Amniotic stem cell (primary cell): Measurements from ENCODE around the gene PKD1.

Experiments used
- DNase-seq: peaks from one replicate; lab custom pipeline; 2025; lab: John Stamatoyannopoulos, UW

The PKD1 gene

DNA sequence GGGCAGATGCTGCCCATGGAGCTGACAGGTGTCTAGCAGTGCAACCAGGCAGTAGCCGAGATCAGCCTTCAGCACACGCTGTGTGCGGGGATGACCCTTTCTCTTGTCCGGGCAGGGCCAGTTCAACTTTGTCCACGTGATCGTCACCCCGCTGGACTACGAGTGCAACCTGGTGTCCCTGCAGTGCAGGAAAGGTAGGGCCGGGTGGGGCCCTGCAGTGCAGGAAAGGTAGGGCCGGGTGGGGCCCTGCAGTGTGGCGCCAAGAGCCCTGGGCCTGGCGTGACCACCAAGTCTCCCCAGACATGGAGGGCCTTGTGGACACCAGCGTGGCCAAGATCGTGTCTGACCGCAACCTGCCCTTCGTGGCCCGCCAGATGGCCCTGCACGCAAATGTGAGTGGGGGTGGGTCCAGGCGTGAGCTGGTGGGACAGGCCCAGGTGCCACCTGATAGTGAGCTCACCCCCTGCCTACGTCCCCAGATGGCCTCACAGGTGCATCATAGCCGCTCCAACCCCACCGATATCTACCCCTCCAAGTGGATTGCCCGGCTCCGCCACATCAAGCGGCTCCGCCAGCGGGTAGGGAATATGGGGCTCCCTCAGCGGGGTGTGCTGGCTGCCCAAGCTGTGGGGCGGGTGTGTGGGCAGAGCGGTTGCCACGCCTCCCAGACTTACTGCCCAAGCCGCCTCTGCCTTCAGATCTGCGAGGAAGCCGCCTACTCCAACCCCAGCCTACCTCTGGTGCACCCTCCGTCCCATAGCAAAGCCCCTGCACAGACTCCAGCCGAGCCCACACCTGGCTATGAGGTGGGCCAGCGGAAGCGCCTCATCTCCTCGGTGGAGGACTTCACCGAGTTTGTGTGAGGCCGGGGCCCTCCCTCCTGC is 47.7 kb downstream of the PKD1 start:
- DNase-seq: no peak

DNA sequence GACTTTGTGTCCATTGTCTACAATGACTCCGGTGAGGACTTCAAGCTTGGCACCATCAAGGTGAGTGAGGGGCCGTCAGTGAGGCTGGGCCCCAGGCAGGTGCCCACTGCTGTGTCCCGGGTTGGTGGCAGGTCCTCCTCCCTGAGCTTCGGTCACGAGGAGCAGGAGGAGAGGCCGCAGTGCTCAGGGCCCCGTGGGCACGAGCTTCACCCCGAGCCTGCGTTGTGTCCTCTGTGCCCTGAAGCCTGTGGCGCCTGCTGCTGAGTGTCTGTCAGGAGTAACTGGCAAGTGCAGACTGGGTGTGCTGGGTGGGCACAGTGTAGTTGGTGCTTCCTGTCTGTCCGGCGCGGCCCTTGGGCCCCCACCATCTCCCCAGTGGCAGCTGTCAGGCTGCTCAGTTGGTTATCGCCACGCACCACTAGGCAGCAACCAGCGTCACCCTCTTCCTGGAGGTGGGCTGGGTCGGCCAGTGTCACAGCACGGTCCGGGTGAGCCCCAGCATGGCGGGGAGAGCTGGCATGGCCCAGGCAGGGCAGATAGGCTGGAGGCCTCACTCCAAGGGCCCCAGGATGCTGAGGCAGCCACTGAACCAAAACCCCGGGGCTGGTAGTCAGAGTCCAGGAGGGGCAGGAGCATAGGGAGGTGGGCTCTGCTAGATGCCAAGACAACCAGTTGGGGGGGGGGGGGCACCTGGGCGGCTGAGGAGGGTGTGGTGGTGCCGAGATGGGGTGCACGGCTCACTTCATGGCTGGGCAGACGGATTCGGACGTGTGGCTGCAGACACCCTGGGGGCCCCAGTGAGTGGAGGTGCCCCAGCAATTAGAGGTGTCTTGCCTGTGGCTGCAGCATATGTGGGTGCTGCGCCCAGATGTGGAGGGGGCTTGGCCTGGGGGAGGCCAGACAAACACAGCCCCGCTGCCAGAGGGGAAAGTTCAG is 48.6 kb downstream of the PKD1 start:
- DNase-seq: no peak

DNA sequence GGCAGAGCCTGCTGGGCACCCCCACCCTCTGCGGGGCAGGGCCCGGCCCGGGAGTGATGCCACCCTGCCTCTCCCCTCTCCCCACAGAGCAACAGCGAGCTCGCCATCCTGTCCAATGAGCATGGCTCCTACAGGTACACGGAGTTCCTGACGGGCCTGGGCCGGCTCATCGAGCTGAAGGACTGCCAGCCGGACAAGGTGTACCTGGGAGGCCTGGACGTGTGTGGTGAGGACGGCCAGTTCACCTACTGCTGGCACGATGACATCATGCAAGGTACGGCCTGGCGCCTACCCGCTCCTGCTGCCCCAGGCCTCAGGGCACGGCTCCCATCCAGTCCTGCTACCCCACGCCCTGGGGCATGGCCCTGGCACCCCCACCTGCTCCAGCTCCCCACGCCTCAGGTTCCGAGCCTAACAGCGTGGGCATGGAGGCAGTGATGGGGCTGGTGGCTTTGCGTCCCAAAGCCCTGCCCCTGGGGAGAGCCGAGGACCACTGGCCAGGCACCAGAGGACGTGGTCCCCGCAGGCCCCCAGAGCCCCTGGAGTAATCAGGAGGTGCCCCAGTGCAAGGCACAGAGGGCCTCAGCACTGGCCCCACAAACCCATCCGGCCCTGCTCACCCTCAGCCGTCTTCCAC is 49.5 kb downstream of the PKD1 start:
- no peak for DNase-seq

GRCh38 chr16:2085669-2086068 is 50.0 kb downstream of the PKD1 start:
- no peak for DNase-seq

GRCh38 chr16:2084895-2085625 is 50.6 kb downstream of the PKD1 start:
- no peak for DNase-seq

GRCh38 chr16:2083876-2084780 is 51.6 kb downstream of the PKD1 start:
- DNase-seq: no peak

DNA sequence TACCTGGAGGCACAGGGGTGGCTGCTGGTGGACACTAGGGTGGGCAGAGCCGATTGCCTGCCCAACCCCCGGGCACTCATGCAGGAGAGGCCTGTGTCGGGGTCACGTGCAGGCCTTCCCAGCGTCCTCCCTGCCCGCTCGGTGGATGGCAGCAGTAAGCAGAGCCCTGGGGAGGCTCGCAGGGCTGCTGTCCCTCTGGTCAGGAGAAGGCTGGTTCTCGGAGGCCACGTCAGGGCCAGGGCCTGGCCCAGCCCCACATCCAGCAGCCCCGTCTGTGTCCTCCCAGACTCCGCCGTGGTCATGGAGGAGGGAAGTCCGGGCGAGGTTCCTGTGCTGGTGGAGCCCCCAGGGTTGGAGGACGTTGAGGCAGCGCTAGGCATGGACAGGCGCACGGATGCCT is 52.3 kb downstream of the PKD1 start:
- DNase-seq: no peak

DNA sequence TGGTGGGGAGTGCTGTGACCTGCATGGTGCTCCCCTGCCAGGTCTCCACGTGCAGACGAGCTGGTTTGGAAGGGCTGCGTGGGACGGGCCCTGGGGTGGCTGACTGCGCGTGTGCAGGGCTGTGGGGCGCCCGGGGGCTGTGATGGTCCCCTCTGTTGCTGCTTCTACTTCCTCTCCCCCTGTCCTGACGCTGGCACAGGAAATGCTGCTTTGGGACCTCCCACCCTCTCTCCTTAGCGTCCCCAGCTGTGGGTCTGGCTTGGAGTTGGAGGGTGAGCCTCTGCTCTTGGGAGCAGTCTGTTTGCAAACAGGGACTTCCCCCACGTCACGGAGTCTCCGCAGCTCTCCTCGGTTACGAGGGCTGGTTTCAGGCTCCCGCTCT is 52.7 kb downstream of the PKD1 start:
- no peak for DNase-seq

- DNase-seq: no peak
These were observed 53.3 kb downstream of the PKD1 start for GRCh38 chr16:2082171-2082982.

- DNase-seq: no peak
These were observed 54.3 kb downstream of the PKD1 start for GRCh38 chr16:2081201-2082084.

DNA sequence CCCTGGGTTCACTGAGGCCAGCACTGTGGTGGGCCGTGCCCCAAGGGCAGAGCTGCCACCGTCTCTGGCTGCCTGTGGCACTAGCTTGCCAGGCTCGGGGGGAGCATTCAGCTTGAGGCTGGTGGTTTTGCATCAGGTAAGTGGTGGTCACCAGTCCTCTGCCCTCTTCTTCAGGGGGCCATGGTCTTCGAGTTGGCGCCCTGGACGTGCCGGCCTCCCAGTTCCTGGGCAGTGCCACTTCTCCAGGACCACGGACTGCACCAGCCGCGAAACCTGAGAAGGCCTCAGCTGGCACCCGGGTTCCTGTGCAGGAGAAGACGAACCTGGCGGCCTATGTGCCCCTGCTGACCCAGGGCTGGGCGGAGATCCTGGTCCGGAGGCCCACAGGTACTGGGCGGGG is 55.7 kb downstream of the PKD1 start:
- DNase-seq: no peak

DNA sequence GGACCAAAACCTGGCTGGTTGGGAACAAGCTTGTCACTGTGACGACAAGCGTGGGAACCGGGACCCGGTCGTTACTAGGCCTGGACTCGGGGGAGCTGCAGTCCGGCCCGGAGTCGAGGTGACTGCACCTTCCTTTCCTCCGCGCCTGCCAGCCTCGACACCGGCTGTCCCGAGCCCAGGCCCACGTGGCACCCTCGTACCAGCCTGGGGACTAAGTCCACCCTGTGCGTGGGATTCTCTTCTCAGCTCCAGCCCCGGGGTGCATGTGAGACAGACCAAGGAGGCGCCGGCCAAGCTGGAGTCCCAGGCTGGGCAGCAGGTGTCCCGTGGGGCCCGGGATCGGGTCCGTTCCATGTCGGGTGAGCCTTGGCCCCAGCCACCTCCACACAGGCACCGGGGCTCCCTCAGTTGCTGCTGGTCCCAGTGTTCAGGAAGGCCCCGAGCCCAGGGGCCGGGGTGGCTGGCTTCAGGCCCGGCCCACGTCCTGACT is 56.3 kb downstream of the PKD1 start:
- no peak for DNase-seq

- DNase-seq: no peak
These were observed 57.0 kb downstream of the PKD1 start for GRCh38 chr16:2078691-2079090.

GRCh38 chr16:2078096-2078495 is 57.6 kb downstream of the PKD1 start:
- no peak for DNase-seq

GRCh38 chr16:2077696-2078095 is 58.0 kb downstream of the PKD1 start:
- DNase-seq: no peak

DNA sequence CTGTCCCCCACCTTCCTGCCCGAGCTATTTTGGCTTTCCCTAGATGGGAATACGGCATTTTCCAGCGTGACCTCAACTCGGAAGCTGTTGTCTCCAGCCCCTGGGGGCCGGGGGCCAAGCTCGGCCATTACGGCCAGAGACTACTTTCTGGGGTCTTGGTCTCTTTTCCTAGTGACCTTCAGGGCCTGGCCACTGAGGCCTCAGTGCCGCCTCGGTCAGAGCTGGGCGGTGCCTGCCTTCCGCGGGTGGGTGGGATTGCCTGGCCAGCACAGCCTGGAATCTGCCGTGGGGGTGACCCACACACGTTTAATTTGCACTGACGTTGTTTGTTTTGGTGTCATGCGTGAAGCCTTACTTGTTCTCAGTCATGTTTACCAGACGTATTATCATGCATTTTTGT is 58.7 kb downstream of the PKD1 start:
- DNase-seq: no peak

- no peak for DNase-seq
These were observed 59.4 kb downstream of the PKD1 start for GRCh38 chr16:2076072-2076865.

DNA sequence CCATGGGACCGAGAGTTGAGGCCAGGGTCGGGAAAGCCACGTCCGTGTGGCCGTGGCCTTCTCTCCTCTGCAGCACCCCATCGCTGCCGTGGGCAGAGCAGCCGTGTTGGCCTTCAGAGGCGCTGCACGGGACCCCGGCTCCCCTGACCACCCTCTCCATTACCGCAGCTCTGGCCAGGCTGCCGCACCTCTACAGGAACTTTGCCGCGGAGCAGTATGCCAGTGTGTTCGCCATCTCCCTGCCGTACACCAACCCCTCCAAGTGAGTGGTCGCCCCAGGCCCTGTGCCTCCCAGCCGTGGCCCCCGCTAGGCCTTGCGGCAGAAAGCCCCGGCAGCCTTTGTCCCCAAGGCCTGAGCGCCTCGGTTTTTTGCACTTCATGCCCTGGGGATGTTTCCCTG is 60.1 kb downstream of the PKD1 start:
- DNase-seq: no peak
